ACHN (cell line): ENCODE results near the gene VIM.

Source experiments
- DNase-seq: peaks from one replicate; pipeline ENCODE4 v3.0.0-alpha.2; 2015
- in situ Hi-C: cut with HindIII; loops from 2 replicates; pipeline ENCODE4 v1.10.0; 2017; ENCODE audit warnings: low sequenced_read_pairs, low pct_ligation_motif_present, low pct_unique_long_range_greater_than_20kb

Gene VIM

GRCh38 chr10:17227367-17228090 is 512 bp upstream of the VIM start:
- in situ Hi-C loops: loop anchor here (25.0 kb wide), 1 partner anchor 365 kb away; no protein-coding TSS in a partner anchor
- peak; percentile 49 for DNase-seq

- in situ Hi-C loops: loop anchor here (25.0 kb wide), 1 partner anchor 367 kb away; no protein-coding TSS in a partner anchor
- peak; percentile 89 for DNase-seq
Observed at GRCh38 chr10:17229016-17229716, 1.1 kb downstream of the VIM start.

- DNase-seq: no peak
- in situ Hi-C loops: loop anchor here (25.0 kb wide), 1 partner anchor 367 kb away; no protein-coding TSS in a partner anchor
Observed at GRCh38 chr10:17229717-17229966, 1.6 kb downstream of the VIM start.

- DNase-seq: peak; percentile 72
- in situ Hi-C loops: loop anchor here (25.0 kb wide), 1 partner anchor 368 kb away; no protein-coding TSS in a partner anchor
Observed at GRCh38 chr10:17229967-17230682, 2.1 kb downstream of the VIM start.

- in situ Hi-C loops: loop anchor here (25.0 kb wide), 1 partner anchor 369 kb away; no protein-coding TSS in a partner anchor
- DNase-seq: no peak
Observed at GRCh38 chr10:17231788-17232187, 3.7 kb downstream of the VIM start.

GRCh38 chr10:17232276-17232960 is 4.4 kb downstream of the VIM start:
- DNase-seq: no peak
- in situ Hi-C loops: loop anchor here (25.0 kb wide), 1 partner anchor 370 kb away; no protein-coding TSS in a partner anchor

- in situ Hi-C loops: loop anchor here (25.0 kb wide), 1 partner anchor 371 kb away; no protein-coding TSS in a partner anchor
- no peak for DNase-seq
Observed at GRCh38 chr10:17233286-17233991, 5.4 kb downstream of the VIM start.

GRCh38 chr10:17234431-17234945 is 6.4 kb downstream of the VIM start:
- DNase-seq: no peak
- in situ Hi-C loops: loop anchor here (25.0 kb wide), 1 partner anchor 372 kb away; no protein-coding TSS in a partner anchor

- in situ Hi-C loops: loop anchor here (25.0 kb wide), 1 partner anchor 373 kb away; no protein-coding TSS in a partner anchor
Observed at GRCh38 chr10:17235136-17235535, 7.1 kb downstream of the VIM start.

GRCh38 chr10:17236468-17237148 is 8.6 kb downstream of the VIM start:
- DNase-seq: no peak
- in situ Hi-C loops: loop anchor here (25.0 kb wide), 1 partner anchor 374 kb away; no protein-coding TSS in a partner anchor

More at GRCh38 chr10:17235136-17235535, 7.1 kb downstream of the VIM start:
- peak; percentile 38 for DNase-seq

- in situ Hi-C loops: loop anchor here (25.0 kb wide), 1 partner anchor 375 kb away; no protein-coding TSS in a partner anchor
- DNase-seq: no peak
Observed at GRCh38 chr10:17237149-17237527, 9.1 kb downstream of the VIM start.

- peak; percentile 37 for DNase-seq
- in situ Hi-C loops: loop anchor here (25.0 kb wide), 1 partner anchor 376 kb away; no protein-coding TSS in a partner anchor
Observed at GRCh38 chr10:17237915-17238444, 9.9 kb downstream of the VIM start.

- peak; percentile 64 for DNase-seq
- in situ Hi-C loops: loop anchor here (25.0 kb wide), 1 partner anchor 376 kb away; no protein-coding TSS in a partner anchor
Observed at GRCh38 chr10:17238445-17239291, 10.6 kb downstream of the VIM start.

GRCh38 chr10:17239345-17240085 is 11.5 kb downstream of the VIM start:
- no peak for DNase-seq
- in situ Hi-C loops: loop anchor here (25.0 kb wide), 1 partner anchor 377 kb away; no protein-coding TSS in a partner anchor

- in situ Hi-C loops: loop anchor here (25.0 kb wide), 1 partner anchor 378 kb away; no protein-coding TSS in a partner anchor
- no peak for DNase-seq
Observed at GRCh38 chr10:17240096-17240495, 12.1 kb downstream of the VIM start.
